Nephron progenitor cell (in vitro differentiated cells): ENCODE results near the gene WNT2B.

ENCODE experiments used
- DNase-seq: peaks from one replicate; pipeline ENCODE4 v3.0.0; 2021
- H3K27ac Mint-ChIP-seq: 2 replicates; pipeline ENCODE4 v1.8.0; 2021; ENCODE audit warnings: mild to moderate bottlenecking, moderate library complexity, mixed read lengths
- H3K27me3 Mint-ChIP-seq: 2 replicates; pipeline ENCODE4 v1.8.0; 2021; ENCODE audit warnings: mild to moderate bottlenecking, low read depth, mixed read lengths; ENCODE audit not compliant: poor library complexity
- H3K36me3 Mint-ChIP-seq: 2 replicates; pipeline ENCODE4 v1.8.0; 2021; ENCODE audit warnings: low read depth, mixed read lengths
- H3K4me1 Mint-ChIP-seq: 2 replicates; pipeline ENCODE4 v1.8.0; 2021; ENCODE audit warnings: mixed read lengths
- H3K4me3 Mint-ChIP-seq: 2 replicates; pipeline ENCODE4 v1.8.0; 2021; ENCODE audit warnings: mild to moderate bottlenecking, moderate library complexity, mixed read lengths
- H3K9me3 Mint-ChIP-seq: 2 replicates; pipeline ENCODE4 v1.8.0; 2021; ENCODE audit warnings: mild to moderate bottlenecking, moderate library complexity, mixed read lengths
- CTCF ChIP-seq: fragments of 200-600 bp; sonication (generic); IDR thresholded peaks from 2 replicates; pipeline ENCODE4 v1.5.0; 2021; ENCODE audit warnings: antibody characterized with exemption

WNT2B gene

GRCh38 chr1:112501810-112502641 lies 6.7 kb upstream of the WNT2B start:
- Mint-ChIP-seq H3K27ac (no peak overlapping the region), H3K9me3 (no peaks in the 10 kb centered on the region), H3K36me3 (no peaks in the 10 kb centered on the region), H3K27me3 (peaks cover 98% of the 10 kb centered on the region), H3K4me3 (peak overlapping the region; percentile 80), H3K4me1 (peaks cover 28% of the 10 kb centered on the region)
- peak; percentile 75 for DNase-seq
- TF ChIP-seq CTCF: peak; percentile 43

GRCh38 chr1:112502826-112503225 lies 5.9 kb upstream of the WNT2B start:
- Mint-ChIP-seq H3K27ac (no peak overlapping the region), H3K27me3 (peaks cover 98% of the 10 kb centered on the region), H3K4me1 (peaks cover 35% of the 10 kb centered on the region), H3K9me3 (no peaks in the 10 kb centered on the region), H3K36me3 (no peaks in the 10 kb centered on the region), H3K4me3 (peak overlapping the region; percentile 80)
- DNase-seq: no peak
- TF ChIP-seq CTCF: no peak

GRCh38 chr1:112504001-112504660 lies 4.6 kb upstream of the WNT2B start:
- TF ChIP-seq CTCF: no peak
- peaks cover 98% of the 10 kb centered on the region for H3K27me3 Mint-ChIP-seq
- H3K9me3 Mint-ChIP-seq: no peaks in the 10 kb centered on the region
- no peak overlapping the region for H3K27ac Mint-ChIP-seq
- peaks cover 35% of the 10 kb centered on the region for H3K4me1 Mint-ChIP-seq
- no peak for DNase-seq
- H3K36me3 Mint-ChIP-seq: no peaks in the 10 kb centered on the region
- no peak overlapping the region for H3K4me3 Mint-ChIP-seq

- TF ChIP-seq CTCF: no peak
- H3K36me3 Mint-ChIP-seq: no peaks in the 10 kb centered on the region
- H3K27me3 Mint-ChIP-seq: peaks cover 98% of the 10 kb centered on the region
- H3K4me1 Mint-ChIP-seq: peaks cover 35% of the 10 kb centered on the region
- H3K9me3 Mint-ChIP-seq: no peaks in the 10 kb centered on the region
- H3K4me3 Mint-ChIP-seq: no peak overlapping the region
- no peak overlapping the region for H3K27ac Mint-ChIP-seq
- DNase-seq: no peak
These were observed 3.9 kb upstream of the WNT2B start for GRCh38 chr1:112504661-112505399.

GRCh38 chr1:112505400-112505785 lies 3.4 kb upstream of the WNT2B start:
- TF ChIP-seq CTCF: no peak
- Mint-ChIP-seq H3K27me3 (peaks cover 98% of the 10 kb centered on the region), H3K36me3 (no peaks in the 10 kb centered on the region), H3K9me3 (no peaks in the 10 kb centered on the region), H3K4me3 (no peak overlapping the region), H3K4me1 (peaks cover 35% of the 10 kb centered on the region), H3K27ac (no peak overlapping the region)
- DNase-seq: no peak
